ENCODE data around the gene NDUFB4. TPM values are rescaled to one million over a fixed set of nuclear protein-coding genes. Genes with fewer than 3 reads are reported as not detected.
"Not testable (repeated sequence)": the region's sequence is repeated elsewhere in the genome, so short reads cannot be mapped to it uniquely, and the experiment has no call there.

The NDUFB4 gene
- polyA plus RNA-seq, 1 experiment, result 183 TPM

GRCh38 chr3:120608506-120608905 is 12.4 kb downstream of the NDUFB4 start:
- POLR2A ChIA-PET, result no interaction called here
- no peak overlapping the region for H3K27ac ChIP-seq (ENCODE audit: low read depth, low read length)
- DNase-seq (ENCODE audit: low read depth, low spot score), result no peak
- no peaks in the 10 kb centered on the region for H3K9me3 ChIP-seq (ENCODE audit: control insufficient read depth, insufficient read depth, low read length)
- H3K27me3 ChIP-seq (ENCODE audit: control insufficient read depth, insufficient read depth, low read length), result no peaks in the 10 kb centered on the region
- no peak for TF ChIP-seq CTCF (IDR thresholded peaks at IDR 0.05; ENCODE audit: low read depth, low read length)
- CTCF ChIA-PET, result no interaction called here
- no peak overlapping the region for H3K4me3 ChIP-seq (ENCODE audit: low read depth, low read length)

GRCh38 chr3:120614765-120615164 is 18.6 kb downstream of the NDUFB4 start:
- Histone ChIP-seq H3K27me3 (ENCODE audit: control insufficient read depth, insufficient read depth, low read length) (no peaks in the 10 kb centered on the region), H3K27ac (ENCODE audit: low read depth, low read length) (no peak overlapping the region), H3K9me3 (ENCODE audit: control insufficient read depth, insufficient read depth, low read length) (no peaks in the 10 kb centered on the region), H3K4me3 (ENCODE audit: low read depth, low read length) (no peak overlapping the region)
- TF ChIP-seq CTCF (IDR thresholded peaks at IDR 0.05; ENCODE audit: low read depth, low read length), result no peak
- ChIA-PET POLR2A (no interaction called here), CTCF (interaction anchor here (0.6 to 1.5 kb wide), 4 partner anchors 47 to 383 kb away, joined by 3 to 7 read pairs (median 4); no protein-coding TSS in a partner anchor)
- no peak for DNase-seq (ENCODE audit: low read depth, low spot score)

- no peak for TF ChIP-seq CTCF (IDR thresholded peaks at IDR 0.05; ENCODE audit: low read depth, low read length)
- no peak overlapping the region for H3K27ac ChIP-seq (ENCODE audit: low read depth, low read length)
- no peaks in the 10 kb centered on the region for H3K9me3 ChIP-seq (ENCODE audit: control insufficient read depth, insufficient read depth, low read length)
- no peak overlapping the region for H3K4me3 ChIP-seq (ENCODE audit: low read depth, low read length)
- no peak for DNase-seq (ENCODE audit: low read depth, low spot score)
- ChIA-PET POLR2A (no interaction called here), CTCF (interaction anchor here (2.2 kb wide), 1 partner anchor 179 kb away, joined by 6 read pairs; no protein-coding TSS in a partner anchor)
- no peaks in the 10 kb centered on the region for H3K27me3 ChIP-seq (ENCODE audit: control insufficient read depth, insufficient read depth, low read length)
These were observed 19.9 kb downstream of the NDUFB4 start for GRCh38 chr3:120615847-120616609.

DNA sequence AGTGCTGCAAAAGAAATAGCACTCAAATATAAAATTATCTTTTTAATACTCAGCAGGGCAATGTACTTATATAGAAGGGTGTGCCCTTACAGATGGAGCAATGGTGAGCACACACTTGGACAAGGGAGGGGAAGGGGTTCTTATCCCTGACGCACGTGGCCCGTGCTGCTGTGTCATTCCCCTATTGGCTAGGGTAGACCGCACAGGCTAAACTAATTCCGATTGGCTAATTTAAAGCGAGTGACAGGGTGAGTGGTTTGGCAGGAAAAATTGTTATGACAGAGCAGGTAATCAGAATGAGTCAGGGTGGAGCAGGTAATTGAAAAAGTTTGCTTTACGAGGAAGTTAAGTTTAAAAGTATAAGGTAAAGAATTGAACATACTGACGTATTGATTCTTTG is 20.6 kb downstream of the NDUFB4 start:
- H3K9me3 ChIP-seq (ENCODE audit: control insufficient read depth, insufficient read depth, low read length); H3K27ac ChIP-seq (ENCODE audit: low read depth, low read length); H3K4me3 ChIP-seq (ENCODE audit: low read depth, low read length); H3K27me3 ChIP-seq (ENCODE audit: control insufficient read depth, insufficient read depth, low read length); POLR2A ChIA-PET; DNase-seq (ENCODE audit: low read depth, low spot score): not testable (repeated sequence)
- CTCF ChIA-PET, result interaction anchor here (2.2 kb wide), 1 partner anchor 178 kb away, joined by 6 read pairs; no protein-coding TSS in a partner anchor

DNA sequence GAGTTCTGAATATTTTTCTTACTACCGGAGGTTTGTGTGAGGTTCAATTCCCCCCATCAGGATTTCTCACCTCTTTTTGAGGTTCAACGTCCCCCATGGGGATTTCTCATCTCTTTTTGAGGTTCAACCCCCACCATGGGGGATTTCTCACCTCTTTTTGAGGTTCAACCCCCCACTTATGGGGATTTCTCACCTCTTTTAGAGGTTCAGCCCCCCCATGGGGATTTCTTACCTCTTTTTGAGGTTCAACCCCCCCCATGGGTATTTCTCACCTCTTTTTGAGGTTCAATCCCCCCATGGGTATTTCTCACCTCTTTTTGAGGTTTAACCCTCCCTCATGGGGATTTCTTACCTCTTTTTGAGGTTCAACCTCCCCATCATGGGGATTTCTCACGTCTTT is 26.3 kb downstream of the NDUFB4 start:
- no peak for TF ChIP-seq CTCF (IDR thresholded peaks at IDR 0.05; ENCODE audit: low read depth, low read length)
- CTCF ChIA-PET, result no interaction called here
- Histone ChIP-seq H3K4me3 (ENCODE audit: low read depth, low read length) (no peak overlapping the region), H3K27me3 (ENCODE audit: control insufficient read depth, insufficient read depth, low read length) (no peaks in the 10 kb centered on the region), H3K9me3 (ENCODE audit: control insufficient read depth, insufficient read depth, low read length) (peaks cover 16% of the 10 kb centered on the region), H3K27ac (ENCODE audit: low read depth, low read length) (no peak overlapping the region)
- POLR2A ChIA-PET, result no interaction called here
- no peak for DNase-seq (ENCODE audit: low read depth, low spot score)
